GM23338 (cell line): ENCODE results near the gene BLOC1S1.

Source experiments
- CREB1 ChIP-seq: fragments of 250-450 bp; sonication (Bioruptor Pico); IDR thresholded peaks from 2 replicates; pipeline ENCODE4 v1.5.0; 2020; ENCODE audit warnings: low read depth, mild to moderate bottlenecking, moderate library complexity
- CTCF ChIP-seq, 2 experiments: fragments of 200-600 bp in 1 of 2; sonication (generic) in 1 of 2; conservative IDR thresholded peaks; 2 replicates each; pipeline versions ENCODE4 v1.5.1 to v1.6.1; 2016 to 2017; ENCODE audit warnings: antibody characterized with exemption in 2 of 2, low read depth in 2 of 2, mild to moderate bottlenecking in 2 of 2, moderate library complexity in 1 of 2
- EZH2 ChIP-seq: fragments of 200-600 bp; sonication (generic); IDR thresholded peaks from one replicate; pipeline ENCODE4 v1.8.0; 2017; ENCODE audit warnings: antibody characterized with exemption, mild to moderate bottlenecking, low read depth; ENCODE audit not compliant: unreplicated experiment
- EZH2phosphoT487 ChIP-seq: fragments of 200-600 bp; sonication (generic); IDR thresholded peaks from one replicate; pipeline ENCODE4 v1.8.1; 2018; ENCODE audit warnings: antibody characterized with exemption; ENCODE audit not compliant: unreplicated experiment
- JUNB ChIP-seq: IDR thresholded peaks from one replicate; pipeline ENCODE4 v1.6.1; 2016; ENCODE audit warnings: antibody characterized with exemption; ENCODE audit not compliant: unreplicated experiment
- POLR2AphosphoS5 ChIP-seq: IDR thresholded peaks from 2 replicates; pipeline ENCODE4 v1.6.1; 2016; ENCODE audit warnings: antibody characterized with exemption, low read depth
- REST ChIP-seq: IDR thresholded peaks from one replicate; pipeline ENCODE4 v1.6.1; 2018; ENCODE audit warnings: antibody characterized with exemption; ENCODE audit not compliant: unreplicated experiment
- STAT1 ChIP-seq: IDR thresholded peaks from one replicate; pipeline ENCODE4 v1.6.1; 2016; ENCODE audit warnings: antibody characterized with exemption; ENCODE audit not compliant: unreplicated experiment
- ZNF331 ChIP-seq: fragments of 250-450 bp; sonication (Bioruptor Pico); IDR thresholded peaks from 2 replicates; pipeline ENCODE4 v1.5.0; 2020; ENCODE audit warnings: low read depth, mild to moderate bottlenecking, moderate library complexity

- TF ChIP-seq CTCF (conservative IDR thresholded peaks at IDR 0.05; ENCODE audit: low read depth in 2 of 2) (no peak), EZH2 (no peak), EZH2phosphoT487 (no peak), REST (no peak), POLR2AphosphoS5 (no peak), JUNB (no peak), CREB1 (no peak), STAT1 (no peak), ZNF331 (CRISPR knock-in tag) (no peak)
Measured at GRCh38 chr12:55748230-55748993, 32.6 kb downstream of the BLOC1S1 start.
